T-helper 9 cell (primary cell): Measurements from ENCODE around the gene AXIN1.
"Not testable (repeated sequence)": the region's sequence is repeated elsewhere in the genome, so short reads cannot be mapped to it uniquely, and the experiment has no call there.

Source experiments
- DNase-seq: peaks from one replicate; pipeline ENCODE4 v3.0.0-alpha.2; 2020

The AXIN1 gene

DNA sequence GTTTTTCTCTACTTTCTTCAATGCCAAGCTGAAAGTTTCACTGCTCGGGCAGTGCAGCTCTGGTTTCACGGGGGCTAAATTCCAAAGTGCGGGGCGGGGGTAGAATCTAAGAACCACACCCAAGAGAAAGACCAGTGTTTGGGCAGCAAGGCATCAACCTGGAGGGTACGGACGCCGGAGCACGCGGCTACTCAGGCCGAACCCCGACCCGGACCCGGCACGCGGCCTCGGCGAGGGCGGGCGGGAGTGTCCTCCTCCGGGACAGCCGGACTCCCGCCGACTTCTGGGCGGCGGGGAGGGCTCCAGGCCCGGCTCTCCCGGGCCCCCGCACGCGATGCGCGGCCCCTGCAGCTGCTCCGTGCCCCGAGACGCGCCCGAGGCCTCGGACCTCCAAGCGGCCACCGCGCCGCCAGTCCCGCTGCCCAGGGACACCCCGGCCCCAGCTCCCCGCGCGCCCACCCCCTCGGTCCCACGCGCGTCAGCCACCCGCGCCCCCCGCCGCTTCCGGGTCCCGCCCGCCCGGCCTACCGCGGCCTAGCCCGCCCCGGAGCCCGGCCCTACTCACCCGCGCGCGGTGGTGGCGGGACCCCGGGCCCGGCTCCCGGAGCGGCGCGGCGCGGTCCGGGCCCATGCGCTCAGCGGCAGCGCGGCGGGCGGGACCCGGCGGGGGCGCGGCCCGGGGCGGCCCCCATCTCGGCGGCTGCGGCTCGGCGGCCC, 561 bp downstream of the AXIN1 start:
- peak; percentile 39 for DNase-seq

DNA sequence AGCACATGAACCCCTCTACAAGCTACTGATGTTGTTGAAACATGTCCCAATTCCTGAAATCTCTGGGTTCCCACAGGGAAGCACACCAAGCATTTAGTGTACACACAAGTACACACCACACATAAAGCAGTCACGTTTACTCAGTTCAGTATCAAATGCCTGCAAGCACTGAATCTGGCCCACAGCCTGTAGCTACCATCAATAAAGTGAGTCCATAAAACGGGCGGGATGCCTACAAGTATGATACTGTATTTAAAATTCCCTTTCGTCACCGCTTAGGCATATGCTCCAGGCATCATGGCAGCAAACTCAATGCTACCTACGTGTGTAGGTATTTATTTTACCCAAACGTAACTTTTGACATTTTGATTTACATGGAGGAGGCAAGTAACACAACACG, 2.3 kb downstream of the AXIN1 start:
- DNase-seq, result no peak

DNA sequence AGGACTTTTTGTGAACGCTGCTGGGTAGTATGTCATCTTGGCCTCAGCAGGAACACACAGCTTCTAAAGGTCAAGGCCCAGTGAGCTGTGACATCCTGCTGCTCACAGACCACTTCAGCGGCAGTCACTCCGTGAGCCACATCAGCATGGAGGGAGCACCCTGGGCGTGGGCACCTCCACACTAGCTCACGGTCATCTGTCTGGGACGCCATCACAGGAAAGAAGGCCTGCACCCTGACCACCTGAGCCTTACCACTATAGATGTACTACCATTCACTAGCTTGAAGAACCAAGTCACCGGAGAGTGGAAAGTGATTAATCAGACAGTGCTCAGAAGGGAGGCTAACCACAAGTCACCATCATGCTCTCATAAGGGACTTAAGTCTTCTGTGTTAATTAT, 3.3 kb downstream of the AXIN1 start:
- no peak for DNase-seq

DNA sequence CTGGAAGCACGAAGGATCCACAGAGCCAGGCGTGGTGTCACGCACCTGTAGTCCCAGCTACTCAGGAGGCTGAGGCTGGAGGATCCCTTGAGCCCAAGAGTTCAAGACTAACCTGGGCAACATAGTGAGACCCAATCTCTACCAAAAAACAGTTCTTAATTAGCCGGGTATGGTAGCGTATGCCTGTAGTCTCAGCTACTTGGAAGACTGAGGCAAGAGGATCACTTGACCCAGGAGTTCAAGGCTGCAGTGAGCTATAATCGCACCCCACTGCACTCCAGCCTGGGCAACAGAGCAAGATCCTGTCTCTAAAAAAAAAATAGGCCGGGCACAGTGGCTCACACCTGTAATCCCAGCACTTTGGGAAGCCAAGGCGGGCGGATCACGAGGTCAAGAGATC, 4.0 kb downstream of the AXIN1 start:
- DNase-seq, result not testable (repeated sequence)

DNA sequence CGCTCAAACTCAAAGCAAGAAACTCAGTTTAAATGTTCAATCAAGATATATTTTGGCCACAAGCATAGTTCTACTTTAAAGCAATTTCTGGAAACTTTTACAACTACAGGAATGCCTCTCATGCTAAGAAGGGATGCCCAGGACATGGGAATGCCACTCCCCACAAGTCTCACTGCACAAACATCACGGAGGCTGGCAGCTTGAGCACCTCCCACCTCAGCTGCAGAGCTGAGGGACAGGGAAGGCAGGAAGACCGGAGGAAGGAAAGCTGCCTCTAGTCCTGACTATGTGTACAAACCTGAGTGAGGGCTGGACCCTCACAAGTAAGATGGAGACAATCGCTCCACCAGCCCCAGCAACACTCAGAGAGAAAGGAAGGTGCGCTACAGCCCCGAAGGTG, 5.3 kb downstream of the AXIN1 start:
- DNase-seq, result no peak

DNA sequence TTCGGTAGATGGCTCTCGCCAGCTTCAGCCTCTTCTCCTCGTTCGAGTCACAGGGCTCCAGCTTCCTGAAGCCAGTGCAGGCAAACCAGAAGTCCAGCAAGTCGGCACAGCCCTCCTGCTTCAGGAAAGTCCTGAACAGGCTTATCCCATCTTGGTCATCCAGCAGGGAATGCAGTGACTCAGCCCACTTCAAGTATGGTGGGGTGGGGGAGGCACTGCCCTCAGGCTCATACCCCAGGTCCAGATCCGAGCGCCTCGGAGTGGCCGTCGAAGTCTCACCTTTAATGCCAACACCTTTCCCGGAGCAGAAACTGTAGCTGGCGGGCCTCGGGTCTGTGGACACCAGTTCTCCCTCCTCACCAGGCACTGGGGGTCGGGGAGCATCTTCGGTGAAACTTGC, 5.9 kb downstream of the AXIN1 start:
- DNase-seq, result no peak

DNA sequence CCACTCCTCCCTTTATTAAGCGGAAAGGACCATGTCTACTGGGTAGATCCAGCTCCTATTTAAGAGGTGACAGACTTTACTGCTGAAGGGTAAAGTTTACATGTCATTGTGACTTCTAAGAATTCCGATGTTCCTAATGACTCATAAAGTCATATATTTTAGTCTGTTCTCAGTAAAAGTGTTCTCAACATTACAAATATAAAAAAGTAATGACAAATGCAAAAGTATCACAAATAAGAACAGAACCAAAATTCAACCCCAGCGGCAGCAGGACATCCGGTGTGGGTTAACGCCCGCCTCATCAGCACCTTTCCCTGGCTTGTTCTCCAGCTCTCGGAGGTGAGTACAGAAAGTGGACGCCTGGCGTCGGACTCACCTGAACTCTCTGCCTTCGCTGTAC, 6.8 kb downstream of the AXIN1 start:
- no peak for DNase-seq

DNA sequence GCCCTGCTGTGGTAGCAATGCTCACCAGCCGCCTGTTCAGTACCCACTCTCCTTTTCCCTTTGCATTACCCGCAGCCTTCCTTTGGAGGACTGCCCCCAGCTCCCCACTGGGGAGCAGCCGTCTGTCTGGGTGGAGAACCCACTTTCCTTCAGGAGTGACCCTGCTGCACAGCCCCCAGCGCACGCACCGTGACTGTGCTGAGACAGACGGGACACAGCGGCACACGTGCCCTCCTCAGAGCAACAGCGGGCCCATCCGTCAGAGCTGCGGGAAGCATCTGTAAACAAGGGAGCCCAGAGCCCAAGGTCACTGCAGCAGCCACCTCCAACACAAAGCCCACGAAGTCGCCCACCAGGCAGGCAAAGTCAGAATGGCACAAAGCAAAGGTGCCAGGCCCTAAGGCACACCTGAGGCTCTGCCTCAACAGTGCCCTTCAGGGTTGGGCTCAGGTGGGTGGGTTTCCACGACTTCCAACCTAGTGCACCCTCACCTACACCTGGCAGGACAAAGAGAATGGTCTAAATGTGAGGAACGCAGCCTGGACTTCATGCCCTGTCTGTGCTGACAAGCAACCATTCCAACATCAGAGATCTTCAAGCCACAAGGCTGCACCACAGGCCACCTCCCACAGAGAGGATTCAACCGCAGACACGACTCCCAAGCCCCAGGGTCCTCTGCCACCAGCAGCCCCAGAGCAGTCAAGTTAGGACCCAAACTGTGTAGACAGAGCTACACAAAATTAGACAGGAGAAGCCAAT, 9.9 kb downstream of the AXIN1 start:
- no peak for DNase-seq

DNA sequence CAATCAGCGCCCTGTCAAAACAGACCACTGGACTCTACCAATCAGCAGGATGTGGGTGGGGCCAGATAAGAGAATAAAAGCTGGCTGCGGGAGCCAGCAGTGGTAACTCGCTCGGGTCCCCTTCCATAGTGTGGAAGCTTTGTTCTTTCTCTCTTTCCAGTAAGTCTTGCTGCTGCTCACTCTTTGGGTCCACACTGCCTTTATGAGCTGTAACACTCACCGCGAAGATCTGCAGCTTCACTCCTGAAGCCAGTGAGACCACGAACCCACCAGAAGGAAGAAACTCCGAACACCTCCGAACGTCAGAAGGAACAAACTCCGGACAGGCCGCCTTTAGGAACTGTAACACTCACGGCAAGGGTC, 10.6 kb downstream of the AXIN1 start:
- not testable (repeated sequence) for DNase-seq

DNA sequence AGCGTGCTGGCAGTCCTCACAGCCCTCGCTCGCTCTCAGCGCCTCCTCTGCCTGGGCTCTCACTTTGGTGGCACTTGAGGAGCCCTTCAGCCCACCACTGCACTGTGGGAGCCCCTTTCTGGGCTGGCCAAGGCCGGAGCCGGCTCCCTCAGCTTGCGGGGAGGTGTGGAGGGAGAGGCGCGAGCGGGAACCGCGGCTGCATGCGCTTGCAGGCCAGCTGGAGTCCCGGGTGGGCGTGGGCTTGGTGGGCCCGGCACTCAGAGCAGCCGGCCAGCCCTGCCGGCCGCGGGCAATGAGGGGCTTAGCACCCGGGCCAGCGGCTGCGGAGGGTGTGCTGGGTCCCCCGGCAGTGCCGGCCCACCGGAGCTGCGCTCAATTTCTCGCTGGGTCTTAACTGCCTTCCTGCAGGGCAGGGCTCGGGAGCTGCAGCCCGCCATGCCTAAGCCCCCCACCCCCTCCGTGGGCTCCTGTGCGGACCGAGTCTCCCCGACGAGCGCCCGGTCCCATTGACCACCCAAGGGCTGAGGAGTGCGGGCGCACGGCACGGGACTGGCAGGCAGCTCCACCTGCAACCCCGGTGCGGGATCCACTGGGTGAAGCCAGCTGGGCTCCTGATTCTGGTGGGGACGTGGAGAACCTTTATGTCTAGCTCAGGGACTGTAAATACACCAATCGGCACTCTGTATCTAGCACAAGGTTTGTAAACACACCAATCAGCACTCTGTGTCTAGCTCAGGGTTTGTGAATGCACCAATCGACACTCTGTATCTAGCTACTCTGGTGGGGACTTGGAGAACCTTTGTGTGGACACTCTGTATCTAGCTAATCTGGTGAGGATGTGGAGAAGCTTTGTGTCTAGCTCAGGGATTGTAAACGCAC, 11.2 kb downstream of the AXIN1 start:
- not testable (repeated sequence) for DNase-seq

DNA sequence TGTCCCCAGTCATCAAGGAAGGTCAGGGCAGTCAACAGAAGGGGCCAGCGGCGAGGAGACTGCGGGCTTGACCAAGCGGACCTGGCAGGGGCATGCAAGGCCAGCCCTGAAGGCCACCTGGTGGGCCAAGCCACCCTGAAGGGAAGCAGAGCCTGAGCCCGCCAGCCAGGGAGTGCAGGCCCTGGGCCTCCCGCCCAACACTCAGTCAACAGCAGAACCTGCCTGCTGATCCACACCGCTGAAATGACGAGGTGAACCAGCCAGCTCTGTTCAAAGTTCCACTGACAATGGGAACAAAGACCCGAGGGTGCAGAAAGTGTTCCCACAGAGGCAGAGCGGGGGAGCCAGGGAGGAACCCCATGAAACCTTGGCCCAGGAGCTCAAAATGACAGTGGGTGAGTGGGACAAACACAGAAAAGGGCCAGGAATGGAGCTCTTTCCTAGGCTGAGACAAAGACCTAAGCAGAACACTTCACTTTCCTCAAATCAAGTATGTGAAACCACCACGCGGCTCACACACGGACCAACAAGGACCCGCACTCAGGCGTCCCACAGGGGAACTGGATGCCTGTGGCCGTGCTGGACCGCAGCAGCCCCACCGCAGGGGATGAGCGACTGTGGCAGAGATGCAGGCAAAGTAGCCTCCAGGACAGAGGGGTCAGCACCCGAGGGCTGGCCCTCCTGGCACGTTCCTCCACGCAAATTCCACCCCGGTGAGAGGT, 12.0 kb downstream of the AXIN1 start:
- no peak for DNase-seq

DNA sequence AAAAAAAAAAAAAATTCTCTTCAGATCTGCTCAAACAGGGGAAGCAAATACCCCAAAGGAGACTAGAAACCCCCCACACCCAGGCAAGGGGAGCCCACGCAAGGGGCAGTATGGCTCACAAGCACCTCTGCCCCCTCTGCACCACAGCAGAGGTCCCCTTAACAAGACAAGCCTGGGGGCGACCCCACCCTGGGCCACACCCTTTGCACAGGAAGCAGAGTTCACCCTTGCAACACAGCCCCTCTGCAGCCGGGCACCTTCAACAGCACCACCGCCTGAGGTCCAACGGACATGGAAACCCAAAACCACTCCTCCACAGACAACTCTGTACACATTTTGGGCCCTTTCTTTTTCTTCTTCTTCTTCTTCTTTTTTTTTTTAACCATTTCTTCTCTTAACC, 12.8 kb downstream of the AXIN1 start:
- no peak for DNase-seq

DNA sequence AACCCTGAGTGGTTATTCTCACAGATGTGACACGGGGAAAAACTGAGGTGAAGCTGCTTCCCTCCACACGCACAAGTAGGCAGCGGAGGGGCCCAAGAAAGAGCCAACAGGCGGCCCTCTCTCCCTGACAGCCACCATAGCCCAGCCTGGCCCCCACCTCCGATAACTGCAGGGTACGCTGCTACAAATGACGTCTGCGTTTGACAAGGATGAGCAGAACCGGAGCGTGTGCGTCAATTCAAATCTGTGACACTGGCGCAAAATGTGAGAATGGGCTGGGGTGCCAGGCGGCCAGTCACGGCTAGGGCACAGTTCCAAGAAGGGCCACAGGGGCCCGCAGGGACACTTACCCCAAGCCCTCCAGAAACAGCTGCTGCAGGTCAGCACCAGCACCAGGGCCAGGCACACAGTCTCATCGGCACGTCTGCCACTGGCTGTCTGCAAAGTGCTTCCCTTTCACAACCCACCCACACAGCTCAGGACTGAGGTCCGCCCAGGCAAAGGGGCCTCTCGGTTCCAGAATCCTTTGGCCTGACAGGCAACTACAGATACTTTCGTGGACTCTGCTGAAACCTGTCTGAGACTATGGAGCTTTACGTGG, 14.4 kb downstream of the AXIN1 start:
- DNase-seq, result no peak

DNA sequence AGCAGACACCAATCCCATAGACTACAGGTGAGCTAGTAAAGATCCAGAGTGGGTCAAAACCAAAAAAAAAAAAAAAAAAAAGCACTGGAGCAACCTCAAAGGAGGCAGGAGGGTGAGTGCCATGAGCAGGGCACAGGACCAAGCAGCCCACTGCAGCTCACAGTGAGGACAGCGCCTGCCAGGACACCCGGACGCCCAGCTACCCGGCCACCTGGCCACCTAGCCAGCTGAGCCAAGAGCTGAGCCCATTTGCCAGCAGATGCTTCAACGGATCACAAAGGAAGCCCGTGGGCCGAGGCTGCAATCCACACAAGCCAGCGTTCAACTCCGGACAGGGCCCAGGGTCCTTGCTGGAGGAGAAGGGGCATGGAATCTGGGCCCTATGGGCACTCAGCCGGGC, 15.1 kb downstream of the AXIN1 start:
- no peak for DNase-seq

DNA sequence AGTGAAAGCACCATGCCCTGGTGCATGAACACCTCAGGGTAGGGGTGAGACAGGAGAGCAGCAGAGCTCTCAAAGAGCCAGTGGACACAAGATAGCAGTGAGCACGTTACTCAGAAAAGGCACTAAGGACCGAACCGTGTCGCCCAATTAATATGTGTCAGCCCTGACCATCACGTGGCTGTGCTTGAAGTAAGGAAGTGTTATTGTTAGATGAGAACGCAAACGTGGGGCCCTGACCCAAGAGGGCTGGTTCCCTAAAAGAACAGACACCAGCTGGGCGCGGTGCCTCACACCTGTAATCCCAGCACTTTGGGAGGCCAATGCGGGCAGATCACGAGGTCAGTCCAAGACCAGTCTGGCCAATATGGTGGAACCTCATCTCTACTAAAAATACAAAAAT, 16.3 kb downstream of the AXIN1 start:
- DNase-seq, result no peak

DNA sequence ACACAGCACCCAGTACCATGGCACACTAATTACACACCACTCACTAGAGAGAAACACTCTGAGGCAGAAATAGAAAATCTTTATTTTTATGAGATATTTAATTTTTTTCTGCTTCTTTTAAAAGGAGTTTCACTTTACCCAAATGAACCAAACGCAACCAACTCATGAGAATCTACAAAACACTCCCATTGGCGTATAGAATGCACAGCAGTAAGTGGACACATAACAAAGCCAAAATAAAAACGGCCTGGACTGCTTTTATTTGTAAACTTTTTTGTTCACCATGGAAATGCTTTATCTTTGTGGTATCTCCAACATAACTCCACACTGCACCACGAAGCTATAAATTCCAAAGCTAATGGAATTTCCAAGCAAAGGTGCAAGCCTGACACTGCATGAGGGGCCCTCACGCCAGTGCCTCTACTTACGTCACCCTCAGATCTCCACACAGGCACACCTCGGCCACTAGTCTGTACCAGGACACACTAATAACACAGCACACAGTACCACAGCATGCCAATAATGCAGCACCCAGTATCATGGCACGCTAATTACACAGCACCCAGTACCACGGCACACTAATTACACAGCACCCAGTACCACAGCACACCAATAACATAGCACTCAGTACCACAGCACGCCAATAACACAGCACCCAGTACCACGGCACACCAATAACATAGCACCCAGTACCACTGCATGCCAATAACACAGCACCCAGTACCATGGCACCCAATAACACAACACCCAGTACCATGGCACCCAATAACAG, 17.5 kb downstream of the AXIN1 start:
- DNase-seq, result not testable (repeated sequence)

DNA sequence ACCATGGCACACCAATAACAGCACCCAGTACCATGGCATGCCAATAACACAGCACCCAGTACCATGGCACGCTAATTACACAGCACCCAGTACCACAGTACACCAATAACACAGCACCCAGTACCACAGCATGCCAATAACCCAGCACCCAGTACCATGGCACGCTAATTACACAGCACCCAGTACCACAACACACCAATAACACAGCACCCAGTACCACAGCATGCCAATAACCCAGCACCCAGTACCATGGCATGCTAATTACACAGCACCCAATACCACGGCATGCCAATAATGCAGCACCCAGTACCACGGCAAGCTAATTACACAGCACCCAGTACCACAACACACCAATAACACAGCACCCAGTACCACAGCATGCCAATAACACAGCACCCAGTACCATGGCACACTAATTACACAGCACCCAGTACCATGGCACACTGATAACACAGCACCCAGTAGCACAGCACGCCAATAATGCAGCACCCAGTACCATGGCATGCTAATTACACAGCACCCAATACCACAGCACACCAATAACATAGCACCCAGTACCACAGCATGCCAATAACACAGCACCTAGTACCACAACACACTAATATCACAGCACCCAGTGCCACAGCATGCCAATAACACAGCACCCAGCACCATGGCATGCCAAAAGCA, 18.2 kb downstream of the AXIN1 start:
- not testable (repeated sequence) for DNase-seq

DNA sequence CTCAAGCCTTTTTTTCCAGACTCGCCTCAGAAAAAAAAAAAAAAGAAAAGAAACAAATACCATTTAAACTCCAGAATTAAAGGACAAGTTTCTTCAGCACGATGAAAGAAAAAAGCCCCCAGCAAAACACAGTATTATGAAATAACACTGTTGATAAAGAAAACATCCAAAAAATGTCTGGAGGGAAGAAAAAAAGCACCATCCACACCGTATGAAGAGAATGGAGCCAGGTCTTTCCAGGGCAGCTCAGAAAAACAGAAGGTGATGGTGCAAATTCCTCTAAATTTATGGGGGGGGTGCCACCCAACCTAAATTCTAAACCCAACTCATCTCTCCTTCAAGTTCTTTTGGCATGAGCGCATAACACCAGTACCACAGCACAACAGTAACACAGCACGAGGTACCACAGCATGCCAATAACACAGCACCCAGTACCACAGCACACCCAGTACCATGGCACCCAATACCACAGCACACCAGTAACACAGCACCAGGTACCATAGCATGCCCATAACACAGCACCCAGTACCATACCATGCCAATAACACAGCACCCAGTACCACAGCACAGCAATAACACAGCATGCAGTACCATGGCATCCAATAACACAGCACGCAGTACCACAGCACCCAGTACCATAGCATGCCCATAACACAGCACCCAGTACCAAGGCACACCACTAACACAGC, 19.0 kb downstream of the AXIN1 start:
- DNase-seq, result no peak

DNA sequence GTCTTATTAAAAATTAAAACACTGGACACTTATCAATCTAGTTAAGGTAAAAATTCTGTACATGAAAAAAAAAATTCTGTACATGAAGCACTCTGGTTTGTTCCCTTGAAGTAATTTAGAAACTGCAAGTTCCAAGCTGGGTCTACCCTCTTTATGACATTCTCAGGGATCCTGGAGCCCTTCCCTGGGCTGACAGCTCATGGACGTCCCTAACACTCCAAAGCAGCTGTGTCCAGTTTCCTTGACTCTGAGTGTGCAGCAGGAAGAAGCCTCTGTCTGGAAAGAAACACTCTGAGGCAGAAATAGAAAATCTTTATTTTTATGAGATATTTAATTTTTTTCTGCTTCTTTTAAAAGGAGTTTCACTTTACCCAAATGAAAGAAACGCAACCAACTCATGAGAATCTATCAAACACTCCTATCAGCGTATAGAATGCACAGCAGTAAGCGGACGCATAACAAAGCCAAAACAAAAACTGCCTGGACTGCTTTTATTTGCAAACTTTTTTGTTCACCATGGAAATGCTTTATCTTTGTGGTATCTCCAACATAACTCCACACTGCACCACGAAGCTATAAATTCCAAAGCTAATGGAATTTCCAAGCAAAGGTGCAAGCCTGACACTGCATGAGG, 21.2 kb downstream of the AXIN1 start:
- DNase-seq, result not testable (repeated sequence)

DNA sequence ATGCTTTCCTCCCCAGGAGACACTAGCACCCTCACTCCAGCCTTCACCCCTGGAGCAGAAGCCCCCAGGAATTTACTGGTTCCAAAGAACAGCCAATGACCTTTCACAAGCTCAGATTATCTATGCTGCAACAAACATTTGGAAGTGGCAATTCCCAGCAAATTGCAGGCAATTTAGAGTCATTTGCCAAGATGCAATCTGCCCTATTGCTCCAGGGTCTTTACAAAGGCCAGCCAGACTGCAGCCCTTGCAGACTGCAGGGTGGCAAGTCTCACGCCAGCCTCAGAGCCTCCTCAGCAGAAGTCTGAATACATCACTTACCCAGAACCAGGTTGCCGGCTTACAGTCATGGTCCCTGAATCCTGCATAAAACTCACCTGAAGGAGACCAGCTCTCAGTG, 21.8 kb downstream of the AXIN1 start:
- no peak for DNase-seq
